ENCODE measurements around the gene PPARD.
"Not testable (repeated sequence)": the region's sequence is repeated elsewhere in the genome, so short reads cannot be mapped to it uniquely, and the experiment has no call there.

Gene PPARD

GRCh38 chr6:35413911-35414310 is 71.6 kb downstream of the PPARD start:
- DNase-seq = no peak

- peak; percentile 13 for DNase-seq
Measured at GRCh38 chr6:35415065-35415891, 72.9 kb downstream of the PPARD start.

- DNase-seq = no peak
Measured at GRCh38 chr6:35417979-35418661, 75.8 kb downstream of the PPARD start.

- no peak for DNase-seq
Measured at GRCh38 chr6:35419417-35419816, 77.1 kb downstream of the PPARD start.

- DNase-seq = no peak
Measured at GRCh38 chr6:35419961-35420360, 77.6 kb downstream of the PPARD start.

- DNase-seq = no peak
Measured at GRCh38 chr6:35425284-35425683, 82.9 kb downstream of the PPARD start.

GRCh38 chr6:35426074-35426473 is 83.7 kb downstream of the PPARD start:
- DNase-seq = no peak

GRCh38 chr6:35427435-35427834 is 85.1 kb downstream of the PPARD start:
- no peak for DNase-seq

- DNase-seq = no peak
Measured at GRCh38 chr6:35427851-35428321, 85.5 kb downstream of the PPARD start.

- no peak for DNase-seq
Measured at GRCh38 chr6:35428421-35429149, 86.2 kb downstream of the PPARD start.

GRCh38 chr6:35429463-35429862 is 87.1 kb downstream of the PPARD start:
- DNase-seq = no peak

- no peak for DNase-seq
Measured at GRCh38 chr6:35432291-35432690, 89.9 kb downstream of the PPARD start.

- not testable (repeated sequence) for DNase-seq
Measured at GRCh38 chr6:35432702-35433101, 90.3 kb downstream of the PPARD start.

GRCh38 chr6:35435074-35435837 is 92.9 kb downstream of the PPARD start:
- no peak for DNase-seq

GRCh38 chr6:35436071-35436857 is 93.9 kb downstream of the PPARD start:
- DNase-seq = no peak

- not testable (repeated sequence) for DNase-seq
Measured at GRCh38 chr6:35438378-35439065, 96.2 kb downstream of the PPARD start.

- DNase-seq = no peak
Measured at GRCh38 chr6:35439308-35439707, 97.0 kb downstream of the PPARD start.

- DNase-seq = no peak
Measured at GRCh38 chr6:35441205-35441604, 98.8 kb downstream of the PPARD start.

GRCh38 chr6:35441642-35442041 is 99.3 kb downstream of the PPARD start:
- DNase-seq = no peak

GRCh38 chr6:35442693-35443092 is 100.3 kb downstream of the PPARD start:
- DNase-seq = no peak

- no peak for DNase-seq
Measured at GRCh38 chr6:35443341-35444030, 101.1 kb downstream of the PPARD start.

Data from stimulated activated CD4-positive, alpha-beta T cell treated with anti-CD3 and anti-CD28 coated beads, Interleukin-4, amount 100 ng/mL, for 1 hour (primary cell).